Prostate gland (tissue), 2 donors: Measurements from ENCODE around the gene KCTD18. TPM values are rescaled to one million over a fixed set of nuclear protein-coding genes. Genes with fewer than 3 reads are reported as not detected.

Experiments
- DNase-seq: peaks from one replicate; pipeline ENCODE4 v3.0.0-alpha.2; 2019; ENCODE audit warnings: low spot score
- H3K27ac ChIP-seq, 2 donors: fragments of 200-600 bp; sonication (generic); 2 replicates each; pipeline ENCODE4 v1.5.1; 2017 to 2019
- H3K27me3 ChIP-seq: fragments of 200-600 bp; sonication (generic); replicated peaks from 2 replicates; pipeline ENCODE4 v1.5.1; 2019; ENCODE audit not compliant: insufficient read depth
- H3K36me3 ChIP-seq, 2 donors: fragments of 200-600 bp; sonication (generic); 1 replicate in 1 of 2; 2 replicates in 1 of 2; pipeline versions ENCODE4 v1.5.1 to v1.8.1; 2017 to 2019
- H3K4me1 ChIP-seq: fragments of 200-600 bp; sonication (generic); replicated peaks from 2 replicates; pipeline ENCODE4 v1.5.1; 2019
- H3K4me3 ChIP-seq, 2 donors: fragments of 200-600 bp; sonication (generic); 2 replicates each; pipeline ENCODE4 v1.5.1; 2017 to 2019
- H3K9me3 ChIP-seq: fragments of 200-600 bp; sonication (generic); 2 replicates; pipeline ENCODE4 v1.5.1; 2017
- POLR2A ChIP-seq: fragments of 450-650 bp; IDR thresholded peaks from one replicate; pipeline ENCODE4 v1.6.1; 2016; ENCODE audit warnings: antibody characterized with exemption, mild to moderate bottlenecking
- POLR2AphosphoS5 ChIP-seq: sonication (generic); formaldehyde crosslinking; IDR thresholded peaks from one replicate; pipeline ENCODE4 v1.6.1; 2017; ENCODE audit warnings: antibody characterized with exemption
- WGBS: methylation state at CpG from one replicate; pipeline ENCODE4 v1.1.5; 2018; 5-methylcytosine and 5-hydroxymethylcytosine counted together
- intact Hi-C: fragments of 100-400 bp; cut with DNase I; formaldehyde crosslinking; loops from one replicate; pipeline ENCODE4 v1.14.2; 2022
- total RNA-seq, 2 donors: library from RNA; depleted of rRNA; stranded (reverse); fragments of >200 nt; gene quantifications; one replicate each; pipeline ENCODE4 v1.1.0, GENCODE V29; 2016
- TF ChIP-seq, protein P1 (sequence below), 4 experiments: fragments of 200-600 bp in 2 of 4; fragments of 450-650 bp in 2 of 4; sonication (generic) in 2 of 4; IDR thresholded peaks; 1 replicate in 3 of 4; 2 replicates in 1 of 4; pipeline ENCODE4 v1.5.1; 2016 to 2019; ENCODE audit warnings: antibody characterized with exemption in 4 of 4, mild to moderate bottlenecking in 2 of 4, moderate library complexity in 2 of 4

KCTD18 gene
- total RNA-seq: 10 to 100 TPM; 21.1 to 38.2 TPM

- peak within 1 kb of the TSS; percentile 70 to 83 for H3K4me3 ChIP-seq
- H3K4me1 ChIP-seq: no peaks in the 10 kb centered on the region
- peak within 1 kb of the TSS; percentile 75 to 79 for H3K27ac ChIP-seq
- H3K9me3 ChIP-seq: no peaks in the 10 kb centered on the region
- TF ChIP-seq POLR2A (peak; percentile 80), POLR2AphosphoS5 (peak; percentile 44)
- TF ChIP-seq, protein P1, sequence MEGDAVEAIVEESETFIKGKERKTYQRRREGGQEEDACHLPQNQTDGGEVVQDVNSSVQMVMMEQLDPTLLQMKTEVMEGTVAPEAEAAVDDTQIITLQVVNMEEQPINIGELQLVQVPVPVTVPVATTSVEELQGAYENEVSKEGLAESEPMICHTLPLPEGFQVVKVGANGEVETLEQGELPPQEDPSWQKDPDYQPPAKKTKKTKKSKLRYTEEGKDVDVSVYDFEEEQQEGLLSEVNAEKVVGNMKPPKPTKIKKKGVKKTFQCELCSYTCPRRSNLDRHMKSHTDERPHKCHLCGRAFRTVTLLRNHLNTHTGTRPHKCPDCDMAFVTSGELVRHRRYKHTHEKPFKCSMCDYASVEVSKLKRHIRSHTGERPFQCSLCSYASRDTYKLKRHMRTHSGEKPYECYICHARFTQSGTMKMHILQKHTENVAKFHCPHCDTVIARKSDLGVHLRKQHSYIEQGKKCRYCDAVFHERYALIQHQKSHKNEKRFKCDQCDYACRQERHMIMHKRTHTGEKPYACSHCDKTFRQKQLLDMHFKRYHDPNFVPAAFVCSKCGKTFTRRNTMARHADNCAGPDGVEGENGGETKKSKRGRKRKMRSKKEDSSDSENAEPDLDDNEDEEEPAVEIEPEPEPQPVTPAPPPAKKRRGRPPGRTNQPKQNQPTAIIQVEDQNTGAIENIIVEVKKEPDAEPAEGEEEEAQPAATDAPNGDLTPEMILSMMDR (IDR thresholded peaks at IDR 0.05): peak; percentile 66 to 94 (median 82)
- DNase-seq: peak; percentile 84
- H3K27me3 ChIP-seq: no peaks in the 10 kb centered on the region
- no peaks in the 10 kb centered on the region for H3K36me3 ChIP-seq
- under 1% methylated on average over 61 of the region's 78 CpGs for WGBS
- intact Hi-C loops: no loop called here
These were observed at the start of gene KCTD18 for GRCh38 chr2:200509612-200510433. TSS of gene KCTD18 (minus strand) at chr2:200510068. CDS start at chr2:200507016, 3,052 bp downstream.

DNA sequence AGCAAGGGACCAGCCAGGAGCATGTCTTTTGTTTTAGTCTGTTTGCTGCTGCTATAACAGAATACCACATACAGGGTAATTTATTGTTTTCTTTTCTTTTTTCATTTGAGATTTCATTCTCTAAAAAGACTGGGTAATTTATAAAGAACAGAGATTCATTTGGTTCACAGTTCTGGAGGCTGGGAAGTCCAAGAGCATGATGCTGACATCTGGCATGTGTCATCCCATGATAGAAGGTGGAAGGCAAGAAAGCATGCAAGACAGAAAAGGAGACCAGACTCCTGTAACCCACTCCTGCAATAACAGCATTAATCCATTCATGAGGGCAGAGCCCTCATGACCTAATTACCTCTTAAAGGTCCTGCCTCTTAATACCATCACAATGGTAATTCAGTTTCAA is 30.9 kb upstream of the KCTD18 start:
- Histone ChIP-seq H3K27ac (no peak overlapping the region), H3K4me1 (no peaks in the 10 kb centered on the region), H3K9me3 (no peaks in the 10 kb centered on the region), H3K36me3 (no peaks in the 10 kb centered on the region), H3K4me3 (no peak overlapping the region), H3K27me3 (no peaks in the 10 kb centered on the region)
- TF ChIP-seq POLR2A (no peak), POLR2AphosphoS5 (no peak)
- TF ChIP-seq, protein P1 (IDR thresholded peaks at IDR 0.05): no peak
- no peak for DNase-seq
- intact Hi-C loops: no loop called here

- Histone ChIP-seq H3K27ac (no peak overlapping the region), H3K9me3 (no peaks in the 10 kb centered on the region), H3K36me3 (no peaks in the 10 kb centered on the region), H3K27me3 (no peaks in the 10 kb centered on the region), H3K4me1 (no peaks in the 10 kb centered on the region), H3K4me3 (no peak overlapping the region)
- TF ChIP-seq, protein P1 (IDR thresholded peaks at IDR 0.05): no peak
- TF ChIP-seq POLR2A (no peak), POLR2AphosphoS5 (no peak)
- DNase-seq: no peak
- WGBS: 96% methylated on average over 1 of the region's 1 CpG
- intact Hi-C loops: no loop called here
These were observed 28.3 kb upstream of the KCTD18 start for GRCh38 chr2:200538139-200538538.

DNA sequence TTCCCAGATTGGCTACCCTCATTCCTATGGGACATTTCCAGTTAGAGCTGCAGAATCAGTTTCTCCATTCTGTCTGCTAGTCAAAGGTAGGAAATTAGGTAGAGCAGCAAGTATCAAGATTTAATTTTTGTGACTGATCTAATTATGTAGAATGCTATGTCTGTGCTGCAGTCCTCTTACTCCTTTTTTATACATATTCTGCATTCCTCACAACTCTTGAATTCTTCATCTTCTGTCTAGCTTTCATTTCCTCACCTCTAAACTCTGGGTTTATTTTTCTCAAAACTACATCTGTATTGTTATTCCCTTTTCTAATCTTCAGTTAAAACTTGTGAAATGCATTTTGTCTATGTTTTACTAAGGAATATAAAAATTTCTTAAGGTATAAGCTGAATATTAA is 24.7 kb upstream of the KCTD18 start:
- no peak for DNase-seq
- H3K4me3 ChIP-seq: no peak overlapping the region
- intact Hi-C loops: no loop called here
- H3K27me3 ChIP-seq: no peaks in the 10 kb centered on the region
- no peaks in the 10 kb centered on the region for H3K4me1 ChIP-seq
- no peaks in the 10 kb centered on the region for H3K9me3 ChIP-seq
- no peak for TF ChIP-seq POLR2AphosphoS5
- TF ChIP-seq, protein P1 (IDR thresholded peaks at IDR 0.05): no peak
- TF ChIP-seq POLR2A: no peak
- H3K27ac ChIP-seq: no peak overlapping the region
- H3K36me3 ChIP-seq: no peaks in the 10 kb centered on the region

- no peak for DNase-seq
- intact Hi-C loops: no loop called here
- H3K4me1 ChIP-seq: no peaks in the 10 kb centered on the region
- H3K27me3 ChIP-seq: no peaks in the 10 kb centered on the region
- no peak overlapping the region for H3K4me3 ChIP-seq
- no peaks in the 10 kb centered on the region for H3K9me3 ChIP-seq
- no peak for TF ChIP-seq POLR2A
- no peak for TF ChIP-seq POLR2AphosphoS5
- no peaks in the 10 kb centered on the region for H3K36me3 ChIP-seq
- WGBS: 85% methylated on average over 2 of the region's 2 CpGs
- H3K27ac ChIP-seq: no peak overlapping the region
These were observed 23.9 kb upstream of the KCTD18 start for GRCh38 chr2:200533754-200534153.
